HepG2 (cell line): Measurements from ENCODE around the gene MICALL2. TPM values are rescaled to one million over a fixed set of nuclear protein-coding genes. Genes with fewer than 3 reads are reported as not detected.

ENCODE experiments used
- ATAC-seq: fragments of 200-7000 bp; cut with Tn5 transposase; 3 replicates; pipeline ENCODE4 v1.9.1; 2020; ENCODE audit warnings: mild to moderate bottlenecking, moderate library complexity
- BruUV-seq: library from RNA; stranded (reverse); fragments of 400-500 nt; replicated peaks from 2 replicates; lab custom pipeline; 2021; lab: Mats Ljungman, UMichigan
- CTCF ChIA-PET: fragments of 300-600 bp; formaldehyde crosslinking; extraction: SDS; loops from one replicate; lab custom pipeline; 2021; ENCODE audit warnings: low total read pairs, inconsistent platforms, low intra/inter-chr PET ratio; lab: Yijun Ruan, JAX
- POLR2A ChIA-PET: fragments of 350-600 bp; sonication (Branson Sonifier 250); formaldehyde crosslinking; loops from one replicate; lab custom pipeline; 2020; ENCODE audit warnings: antibody characterized with exemption, inconsistent platforms; lab: Yijun Ruan, JAX
- DNase-seq: peaks from one replicate; pipeline ENCODE4 v3.0.0-alpha.2; 2015; ENCODE audit warnings: low spot score
- FAIRE-seq: peaks from 3 replicates; lab custom pipeline; 2011; peaks lifted over from hg19 to GRCh38; lab: Jason Lieb, UNC
- H2AFZ ChIP-seq: one replicate; pipeline ENCODE4 v1.6.1; 2011; ENCODE audit warnings: low read length, inconsistent platforms
- H3K27ac ChIP-seq: fragments of 300-600 bp; 3 replicates; pipeline ENCODE4 v1.8.0; 2011; ENCODE audit warnings: mixed run types, mild to moderate bottlenecking, mixed read lengths, low read length, inconsistent platforms; ENCODE audit not compliant: insufficient read depth; ENCODE audit errors: extremely low read length
- H3K27me3 ChIP-seq, 2 experiments: fragments of 200-600 bp in 1 of 2; 2 replicates in 1 of 2; 3 replicates in 1 of 2; pipeline versions ENCODE4 v1.6.0 to v1.8.0; 2011; ENCODE audit warnings: low read length in 2 of 2, mild to moderate bottlenecking in 2 of 2, moderate library complexity in 2 of 2, inconsistent platforms in 1 of 2; ENCODE audit not compliant: insufficient read depth in 2 of 2, control insufficient read depth in 1 of 2
- H3K36me3 ChIP-seq, 2 experiments: fragments of 200-600 bp in 1 of 2; replicated peaks in 1 of 2; 2 replicates in 1 of 2; 3 replicates in 1 of 2; pipeline versions ENCODE4 v1.5.1 to v1.8.0; 2011; ENCODE audit warnings: low read length in 2 of 2, inconsistent platforms in 1 of 2; ENCODE audit not compliant: insufficient read depth in 2 of 2, control insufficient read depth in 1 of 2
- H3K4me1 ChIP-seq: 2 replicates; pipeline ENCODE4 v1.5.1; 2012; ENCODE audit warnings: low read length, inconsistent platforms; ENCODE audit not compliant: insufficient read depth
- H3K4me2 ChIP-seq: 2 replicates; pipeline ENCODE4 v1.6.0; 2011; ENCODE audit warnings: low read depth, low read length, inconsistent platforms
- H3K4me3 ChIP-seq, 3 experiments: fragments of 200-600 bp in 1 of 3; sonication (generic), shearing (Covaris generic) in 1 of 3; replicated peaks in 1 of 3; 2 replicates each; pipeline ENCODE4 v1.5.1; 2011 to 2016; ENCODE audit warnings: low read length in 3 of 3, inconsistent platforms in 2 of 3, low read depth in 2 of 3, mild to moderate bottlenecking in 2 of 3, control low read depth in 1 of 3, mixed read lengths in 1 of 3; ENCODE audit not compliant: insufficient read depth in 1 of 3
- H3K79me2 ChIP-seq: one replicate; pipeline ENCODE4 v1.6.1; 2011; ENCODE audit warnings: low read length, inconsistent platforms; ENCODE audit not compliant: insufficient read depth
- H3K9ac ChIP-seq: 2 replicates; pipeline ENCODE4 v1.6.0; 2011; ENCODE audit warnings: mild to moderate bottlenecking, low read depth, low read length, inconsistent platforms; ENCODE audit not compliant: insufficient read depth
- H3K9me3 ChIP-seq: 2 replicates; pipeline ENCODE4 v1.5.1; 2012; ENCODE audit warnings: mild to moderate bottlenecking, low read length
- H4K20me1 ChIP-seq: 2 replicates; pipeline ENCODE4 v1.6.0; 2011; ENCODE audit warnings: inconsistent platforms, mild to moderate bottlenecking, low read length, moderate library complexity; ENCODE audit not compliant: insufficient read depth
- CHD2 ChIP-seq: IDR thresholded peaks from 2 replicates; pipeline ENCODE4 v1.6.1; 2011; ENCODE audit warnings: low read depth, low read length, improper control_type of control experiment
- FLYWCH1 ChIP-seq: sonication (generic); formaldehyde crosslinking; IDR thresholded peaks from 2 replicates; pipeline ENCODE4 v1.8.1; 2023; ENCODE audit warnings: mild to moderate bottlenecking, missing genetic modification reagents
- FOSL2 ChIP-seq: sonication (generic); formaldehyde crosslinking; IDR thresholded peaks from 2 replicates; pipeline ENCODE4 v1.4.0; 2020; ENCODE audit warnings: missing genetic modification reagents
- JARID2 ChIP-seq: sonication (generic); formaldehyde crosslinking; IDR thresholded peaks from 2 replicates; pipeline ENCODE4 v1.8.1; 2023; ENCODE audit warnings: missing genetic modification reagents, inconsistent platforms; ENCODE audit not compliant: insufficient replicate concordance
- NFATC3 ChIP-seq: sonication (generic); formaldehyde crosslinking; IDR thresholded peaks from 2 replicates; pipeline ENCODE4 v1.5.1; 2020; ENCODE audit warnings: mild to moderate bottlenecking, missing genetic modification reagents
- NR2F2 ChIP-seq: IDR thresholded peaks from 2 replicates; pipeline ENCODE4 v1.6.1; 2012; ENCODE audit warnings: low read depth, inconsistent platforms, borderline replicate concordance
- SAFB2 ChIP-seq: sonication (generic); formaldehyde crosslinking; IDR thresholded peaks from 2 replicates; pipeline ENCODE4 v1.5.1; 2020; ENCODE audit warnings: missing genetic modification reagents, low read depth, mild to moderate bottlenecking, borderline replicate concordance
- SP140L ChIP-seq: sonication (generic); formaldehyde crosslinking; IDR thresholded peaks from 2 replicates; pipeline ENCODE4 v1.4.0; 2020; ENCODE audit warnings: missing genetic modification reagents, borderline replicate concordance
- TARDBP ChIP-seq: sonication (generic); formaldehyde crosslinking; IDR thresholded peaks from 2 replicates; pipeline ENCODE4 v1.8.0; 2022; ENCODE audit warnings: mild to moderate bottlenecking, missing genetic modification reagents
- TRIM24 ChIP-seq: sonication (generic); formaldehyde crosslinking; IDR thresholded peaks from 2 replicates; pipeline ENCODE4 v1.8.0; 2022; ENCODE audit warnings: mild to moderate bottlenecking, missing genetic modification reagents
- ZNF263 ChIP-seq: sonication (generic); formaldehyde crosslinking; IDR thresholded peaks from 2 replicates; pipeline ENCODE4 v1.4.0; 2020; ENCODE audit warnings: missing genetic modification reagents
- ZNF282 ChIP-seq: fragments of 450-650 bp; IDR thresholded peaks from 2 replicates; pipeline ENCODE4 v1.6.1; 2018; ENCODE audit not compliant: partially characterized antibody
- ZNF788 ChIP-seq: sonication (generic); formaldehyde crosslinking; IDR thresholded peaks from 2 replicates; pipeline ENCODE4 v1.5.0; 2020; ENCODE audit warnings: mild to moderate bottlenecking, missing genetic modification reagents, borderline replicate concordance
- WGBS: methylation state at CpG from one replicate; pipeline ENCODE4 v1.1.6; 2017; ENCODE audit warnings: low lambda C conversion rate; 5-methylcytosine and 5-hydroxymethylcytosine counted together
- in situ Hi-C: cut with HindIII; loops from 2 replicates; pipeline ENCODE4 v1.10.0; 2017; ENCODE audit warnings: low pct_unique_long_range_greater_than_20kb; ENCODE audit not compliant: extremely low pct_ligation_motif_present
- intact Hi-C: fragments of 100-400 bp; cut with micrococcal nuclease; formaldehyde crosslinking; loops from one replicate; pipeline ENCODE4 v1.10.0; 2022; ENCODE audit not compliant: unreplicated experiment
- polyA plus RNA-seq, 8 experiments: library from polyadenylated mRNA; depleted of rRNA in 3 of 8; stranded (reverse) in 7 of 8; unstranded in 1 of 8; fragments of >200 nt; fragmentation: Illumina TruSeq in 4 of 8; extraction: Trizol in 4 of 8; gene quantifications; 2 replicates each; pipeline versions ENCODE4 v1.2.1 to v1.2.3, GENCODE V29; 2011 to 2016; ENCODE audit warnings: low read depth in 4 of 8, missing spikeins in 1 of 8, mixed read lengths in 1 of 8; ENCODE audit not compliant: insufficient read depth in 1 of 8
- total RNA-seq, 5 experiments: library from RNA; depleted of rRNA; stranded (reverse); fragments of >200 nt; fragmentation: Illumina TruSeq; extraction: Trizol; gene quantifications; 2 replicates each; pipeline ENCODE4 v1.2.3, GENCODE V29; 2016; ENCODE audit warnings: low read depth in 1 of 5
- TF ChIP-seq, protein P1 (sequence below): sonication (generic); formaldehyde crosslinking; IDR thresholded peaks from 2 replicates; pipeline ENCODE4 v1.8.0; 2022; ENCODE audit warnings: mild to moderate bottlenecking, missing genetic modification reagents; ENCODE audit not compliant: insufficient replicate concordance

Gene MICALL2
- total and polyA plus RNA-seq, 2 of the 13 experiments (the other 11 are each of a cell fraction or from before 2014, with no cell fraction given): 5.8 to 12.4 TPM

DNA sequence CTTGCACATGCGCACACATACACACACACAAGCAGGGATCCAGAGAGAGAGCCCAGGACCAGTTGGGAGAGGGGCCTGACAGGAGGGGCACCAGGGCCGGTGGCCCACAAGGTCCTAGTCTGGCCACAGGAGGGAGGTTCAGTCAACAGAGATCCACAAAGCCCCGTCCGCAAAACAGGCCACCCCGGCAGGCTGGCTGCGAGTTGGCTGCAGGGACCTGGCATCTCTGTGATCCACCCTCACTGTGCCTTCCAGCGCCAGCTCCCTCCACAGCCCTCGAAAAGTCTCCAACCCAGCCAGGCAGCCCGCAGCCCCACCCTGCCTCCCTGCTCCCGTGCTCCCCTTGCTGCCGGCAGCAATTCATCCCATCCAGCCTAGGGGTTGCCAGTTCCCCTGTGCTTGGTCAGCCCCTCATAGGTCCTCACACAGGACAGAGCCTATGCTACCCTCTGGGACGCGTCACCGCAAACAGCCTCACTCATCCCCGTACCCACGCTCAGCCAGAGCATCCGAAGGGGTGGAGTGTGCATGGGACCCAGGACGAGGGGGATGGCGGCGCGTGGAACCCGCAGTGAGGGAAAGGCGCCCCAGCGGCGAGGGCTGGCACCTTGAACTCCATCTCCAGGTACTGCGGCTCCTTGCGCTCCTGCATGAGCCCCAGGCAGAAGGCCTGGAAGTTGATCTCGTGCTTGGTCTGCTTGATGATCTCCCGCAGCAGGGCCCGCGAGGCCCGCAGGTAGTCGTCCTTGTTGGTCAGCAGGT, 37.4 kb upstream of the MICALL2 start:
- no peaks in the 10 kb centered on the region for H3K4me1 ChIP-seq
- POLR2A ChIA-PET: no interaction called here
- peaks cover 26 to 51% of the 10 kb centered on the region in 2 experiments; a peak in 4 of 5 replicates for H3K36me3 ChIP-seq
- ATAC-seq (no peak), DNase-seq (no peak), FAIRE-seq (no peak)
- no peak overlapping the region for H3K27ac ChIP-seq
- H3K9ac ChIP-seq: no peak overlapping the region
- CTCF ChIA-PET: no interaction called here
- peaks cover 5% of the 10 kb centered on the region for H3K79me2 ChIP-seq
- no peaks in the 10 kb centered on the region for H3K27me3 ChIP-seq
- H3K4me2 ChIP-seq: no peak overlapping the region
- WGBS: 98% methylated on average over 15 of the region's 33 CpGs
- H3K9me3 ChIP-seq: no peaks in the 10 kb centered on the region
- intact Hi-C loops (no loop called here), in situ Hi-C loops (no loop called here)
- TF ChIP-seq ZNF282 (no peak), JARID2 (CRISPR knock-in tag) (no peak), NR2F2 (no peak), CHD2 (no peak), NFATC3 (CRISPR knock-in tag) (no peak), FOSL2 (CRISPR knock-in tag) (no peak), FLYWCH1 (CRISPR knock-in tag) (no peak), SP140L (CRISPR knock-in tag) (no peak), ZNF788 (CRISPR knock-in tag) (no peak), TRIM24 (CRISPR knock-in tag) (no peak), ZNF263 (CRISPR knock-in tag) (no peak), SAFB2 (CRISPR knock-in tag) (no peak), TARDBP (CRISPR knock-in tag) (no peak)
- TF ChIP-seq, protein P1, sequence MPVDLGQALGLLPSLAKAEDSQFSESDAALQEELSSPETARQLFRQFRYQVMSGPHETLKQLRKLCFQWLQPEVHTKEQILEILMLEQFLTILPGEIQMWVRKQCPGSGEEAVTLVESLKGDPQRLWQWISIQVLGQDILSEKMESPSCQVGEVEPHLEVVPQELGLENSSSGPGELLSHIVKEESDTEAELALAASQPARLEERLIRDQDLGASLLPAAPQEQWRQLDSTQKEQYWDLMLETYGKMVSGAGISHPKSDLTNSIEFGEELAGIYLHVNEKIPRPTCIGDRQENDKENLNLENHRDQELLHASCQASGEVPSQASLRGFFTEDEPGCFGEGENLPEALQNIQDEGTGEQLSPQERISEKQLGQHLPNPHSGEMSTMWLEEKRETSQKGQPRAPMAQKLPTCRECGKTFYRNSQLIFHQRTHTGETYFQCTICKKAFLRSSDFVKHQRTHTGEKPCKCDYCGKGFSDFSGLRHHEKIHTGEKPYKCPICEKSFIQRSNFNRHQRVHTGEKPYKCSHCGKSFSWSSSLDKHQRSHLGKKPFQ: no peak
- no peaks in the 10 kb centered on the region for H4K20me1 ChIP-seq
- H3K4me3 ChIP-seq: no peak overlapping the region
- H2AFZ ChIP-seq: no peak overlapping the region
- no TSS peak for BruUV-seq
